Fibroblast of villous mesenchyme (primary cell): ENCODE measurements around the gene TBCEL. TPM values are rescaled to one million over a fixed set of nuclear protein-coding genes. Genes with fewer than 3 reads are reported as not detected.
A peak's percentile ranks its signal among the peaks of the same experiment; 100 is the strongest.

Experiments
- DNase-seq: peaks from one replicate; pipeline ENCODE4 v3.0.0-alpha.2; 2010; ENCODE audit warnings: low read depth
- H3K4me3 ChIP-seq: 2 replicates; pipeline ENCODE4 v1.5.1; 2011; ENCODE audit warnings: low read depth, mild to moderate bottlenecking, low read length
- CTCF ChIP-seq: IDR thresholded peaks from 2 replicates; pipeline ENCODE4 v1.5.1; 2012; ENCODE audit warnings: low read depth, mild to moderate bottlenecking, low read length; ENCODE audit not compliant: insufficient read depth
- total RNA-seq: library from RNA; depleted of rRNA; stranded (reverse); fragments of >200 nt; gene quantifications from 2 replicates; pipeline ENCODE4 v1.2.3, GENCODE V29; 2012

Gene TBCEL
- total RNA-seq, 1 donor: 29.8 TPM

- peak; percentile 58 for DNase-seq
- no peak for TF ChIP-seq CTCF
- no peak overlapping the region for H3K4me3 ChIP-seq
Measured at GRCh38 chr11:121086866-121087265, 63.0 kb downstream of the TBCEL start.

GRCh38 chr11:121089566-121089965, 65.7 kb downstream of the TBCEL start:
- DNase-seq: no peak
- TF ChIP-seq CTCF: no peak
- H3K4me3 ChIP-seq: no peak overlapping the region

GRCh38 chr11:121090145-121090721, 66.3 kb downstream of the TBCEL start:
- DNase-seq: no peak
- no peak overlapping the region for H3K4me3 ChIP-seq
- TF ChIP-seq CTCF: no peak

- TF ChIP-seq CTCF: no peak
- DNase-seq: no peak
- H3K4me3 ChIP-seq: no peak overlapping the region
Measured at GRCh38 chr11:121091492-121092152, 67.7 kb downstream of the TBCEL start.

- H3K4me3 ChIP-seq: no peak overlapping the region
- no peak for DNase-seq
- TF ChIP-seq CTCF: no peak
Measured at GRCh38 chr11:121095561-121095960, 71.7 kb downstream of the TBCEL start.

- no peak for TF ChIP-seq CTCF
- H3K4me3 ChIP-seq: no peak overlapping the region
- no peak for DNase-seq
Measured at GRCh38 chr11:121099364-121099763, 75.5 kb downstream of the TBCEL start.

- peak; percentile 40 for DNase-seq
Measured at GRCh38 chr11:121099885-121100284, 76.0 kb downstream of the TBCEL start.

More at GRCh38 chr11:121099885-121100284, 76.0 kb downstream of the TBCEL start:
- no peak for TF ChIP-seq CTCF
- H3K4me3 ChIP-seq: no peak overlapping the region
